GM18870 (cell line): ENCODE data around the gene PCDHGA7.
"Not testable (repeated sequence)": the region's sequence is repeated elsewhere in the genome, so short reads cannot be mapped to it uniquely, and the experiment has no call there.

Source experiments
- ATAC-seq: cut with Tn5 transposase; IDR thresholded peaks from one replicate; pipeline ENCODE4 v1.9.1; 2021; ENCODE audit warnings: moderate library complexity; ENCODE audit not compliant: unreplicated experiment

Gene PCDHGA7

GRCh38 chr5:141382469-141383294 is at the start of gene PCDHGA7:
TSS of gene PCDHGA7 (plus strand) at chr5:141382742. CDS start at chr5:141382900, 158 bp downstream.
- ATAC-seq, result no peak

DNA sequence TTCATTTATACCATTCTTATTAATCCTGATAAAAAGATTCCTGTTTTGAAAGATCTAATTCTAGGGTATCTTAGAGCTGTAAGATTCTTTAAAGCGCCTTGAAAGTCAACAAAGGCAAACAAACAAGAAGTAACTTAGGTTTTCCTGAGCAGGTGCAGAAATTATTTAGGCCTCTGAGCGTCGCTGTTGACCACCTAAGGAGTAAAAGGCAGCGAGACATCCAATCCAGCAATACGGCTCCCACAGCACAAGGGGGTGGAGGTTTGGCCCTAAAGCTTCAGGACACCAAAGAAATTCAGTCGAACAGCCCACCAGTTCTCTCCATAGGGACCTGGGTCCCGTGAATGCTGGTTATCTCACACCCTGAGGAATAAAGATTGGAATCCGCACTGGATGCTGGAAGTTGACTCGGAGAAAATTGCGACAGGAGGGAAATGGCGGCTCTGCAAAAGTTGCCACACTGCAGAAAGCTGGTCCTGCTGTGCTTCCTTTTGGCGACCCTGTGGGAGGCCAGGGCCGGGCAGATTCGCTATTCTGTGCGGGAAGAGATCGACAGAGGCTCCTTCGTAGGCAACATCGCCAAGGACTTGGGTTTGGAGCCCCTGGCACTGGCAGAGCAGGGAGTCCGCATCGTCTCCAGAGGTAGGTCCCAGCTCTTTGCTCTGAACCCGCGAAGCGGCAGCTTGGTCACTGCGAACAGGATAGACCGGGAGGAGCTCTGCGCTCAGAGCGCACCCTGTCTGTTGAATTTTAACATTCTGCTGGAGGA is 43.8 kb upstream of the PCDHGA7 start, which contains the start of gene PCDHGA2:
TSS of gene PCDHGA2 (plus strand) at position 223 of the 769 bp plus-strand sequence.
- ATAC-seq, result no peak

DNA sequence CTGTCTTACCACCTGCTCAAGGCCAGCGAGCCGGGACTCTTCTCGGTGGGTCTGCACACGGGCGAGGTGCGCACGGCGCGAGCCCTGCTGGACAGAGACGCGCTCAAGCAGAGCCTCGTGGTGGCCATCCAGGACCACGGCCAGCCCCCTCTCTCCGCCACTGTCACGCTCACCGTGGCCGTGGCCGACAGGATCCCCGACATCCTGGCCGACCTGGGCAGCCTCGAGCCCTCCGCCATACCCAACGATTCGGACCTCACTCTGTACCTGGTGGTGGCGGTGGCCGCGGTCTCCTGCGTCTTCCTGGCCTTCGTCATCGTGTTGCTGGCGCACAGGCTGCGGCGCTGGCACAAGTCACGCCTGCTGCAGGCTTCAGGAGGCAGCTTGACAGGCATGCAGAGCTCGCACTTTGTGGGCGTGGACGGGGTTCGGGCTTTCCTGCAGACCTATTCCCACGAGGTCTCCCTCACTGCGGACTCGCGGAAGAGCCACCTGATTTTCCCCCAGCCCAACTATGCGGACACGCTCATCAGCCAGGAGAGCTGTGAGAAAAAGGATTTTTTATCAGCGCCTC is 41.7 kb upstream of the PCDHGA7 start:
- not testable (repeated sequence) for ATAC-seq

- no peak for ATAC-seq
Measured at GRCh38 chr5:141342773-141343172, 39.8 kb upstream of the PCDHGA7 start.

DNA sequence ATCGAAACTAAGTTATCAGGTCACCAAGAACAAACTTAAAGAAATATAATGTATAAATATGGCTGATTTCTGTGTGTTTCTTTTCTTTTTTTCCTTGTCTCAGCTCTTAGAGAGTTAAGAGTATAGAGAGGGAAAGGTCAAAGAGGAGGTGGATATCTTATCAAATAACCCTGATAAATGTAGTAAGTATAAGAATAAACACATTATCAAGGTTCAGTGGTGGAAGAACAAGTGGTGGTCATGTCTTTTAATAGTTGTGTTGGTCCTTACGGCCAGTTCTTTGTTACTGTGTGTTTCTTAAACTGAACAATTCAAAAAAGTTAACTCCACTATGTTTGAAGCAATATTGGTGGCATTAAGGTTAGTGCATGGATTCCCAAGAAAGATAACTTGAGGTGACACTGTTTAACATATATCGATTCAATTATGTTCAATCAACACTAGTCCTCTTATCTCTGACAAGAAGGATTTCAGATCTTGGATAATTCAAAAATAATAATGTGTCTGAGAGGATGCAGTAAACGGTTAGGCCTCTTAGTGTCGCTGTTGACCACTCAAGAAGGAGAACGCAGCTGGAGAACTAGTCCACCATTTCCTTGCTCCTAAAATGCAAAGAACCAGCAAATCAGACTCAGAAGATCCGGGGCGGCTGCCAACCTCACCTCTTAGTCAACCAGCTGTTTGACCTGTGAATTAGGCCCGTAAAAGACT is 39.1 kb upstream of the PCDHGA7 start, which contains the start of gene PCDHGA3:
TSS of gene PCDHGA3 (plus strand) at position 588 of the 711 bp plus-strand sequence. CDS start 205 bp downstream, outside the sequence.
- ATAC-seq, result no peak

GRCh38 chr5:141343953-141344463 is 38.5 kb upstream of the PCDHGA7 start:
- no peak for ATAC-seq

DNA sequence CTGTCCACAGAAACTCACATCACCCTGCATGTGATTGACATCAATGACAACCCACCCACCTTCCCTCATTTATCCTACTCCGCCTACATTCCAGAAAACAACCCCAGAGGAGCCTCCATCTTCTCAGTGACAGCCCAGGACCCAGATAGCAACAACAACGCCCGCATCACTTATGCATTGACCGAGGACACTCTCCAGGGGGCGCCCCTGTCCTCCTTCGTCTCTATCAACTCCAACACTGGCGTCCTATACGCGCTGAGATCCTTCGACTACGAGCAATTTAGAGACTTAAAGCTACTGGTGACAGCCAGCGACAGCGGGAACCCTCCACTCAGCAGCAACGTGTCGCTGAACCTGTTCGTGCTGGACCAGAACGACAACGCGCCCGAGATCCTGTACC is 37.2 kb upstream of the PCDHGA7 start:
- no peak for ATAC-seq

DNA sequence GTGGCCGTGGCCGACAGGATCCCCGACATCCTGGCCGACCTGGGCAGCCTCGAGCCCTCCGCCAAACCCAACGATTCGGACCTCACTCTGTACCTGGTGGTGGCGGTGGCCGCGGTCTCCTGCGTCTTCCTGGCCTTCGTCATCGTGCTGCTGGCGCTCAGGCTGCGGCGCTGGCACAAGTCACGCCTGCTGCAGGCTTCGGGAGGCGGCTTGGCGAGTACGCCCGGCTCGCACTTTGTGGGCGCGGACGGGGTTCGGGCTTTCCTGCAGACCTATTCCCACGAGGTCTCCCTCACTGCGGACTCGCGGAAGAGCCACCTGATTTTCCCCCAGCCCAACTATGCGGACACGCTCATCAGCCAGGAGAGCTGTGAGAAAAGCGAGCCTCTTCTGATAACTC is 36.5 kb upstream of the PCDHGA7 start:
- ATAC-seq, result not testable (repeated sequence)

- no peak for ATAC-seq
Measured at GRCh38 chr5:141349917-141350619, 32.5 kb upstream of the PCDHGA7 start, which contains the start of gene PCDHGB1. TSS of gene PCDHGB1 (plus strand) at chr5:141350099. CDS start at chr5:141350261, 162 bp downstream.

GRCh38 chr5:141351591-141351990 is 31.0 kb upstream of the PCDHGA7 start:
- no peak for ATAC-seq

GRCh38 chr5:141354900-141355469 is 27.6 kb upstream of the PCDHGA7 start, which contains the start of gene PCDHGA4:
TSS of gene PCDHGA4 (plus strand) at chr5:141355021. CDS start at chr5:141355108, 87 bp downstream.
- ATAC-seq, result no peak

DNA sequence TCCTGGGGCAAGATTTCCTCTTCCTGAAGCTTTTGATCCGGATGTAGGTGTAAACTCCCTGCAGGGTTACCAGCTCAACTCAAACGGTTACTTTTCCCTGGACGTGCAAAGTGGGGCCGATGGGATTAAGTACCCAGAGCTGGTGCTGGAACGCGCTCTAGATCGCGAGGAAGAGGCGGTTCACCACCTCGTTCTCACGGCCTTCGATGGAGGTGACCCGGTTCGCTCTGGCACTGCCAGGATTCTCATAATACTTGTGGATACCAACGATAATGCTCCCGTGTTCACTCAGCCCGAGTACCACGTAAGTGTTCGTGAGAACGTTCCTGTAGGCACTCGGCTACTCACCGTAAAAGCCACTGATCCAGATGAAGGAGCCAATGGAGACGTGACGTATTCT is 26.9 kb upstream of the PCDHGA7 start:
- ATAC-seq, result no peak

DNA sequence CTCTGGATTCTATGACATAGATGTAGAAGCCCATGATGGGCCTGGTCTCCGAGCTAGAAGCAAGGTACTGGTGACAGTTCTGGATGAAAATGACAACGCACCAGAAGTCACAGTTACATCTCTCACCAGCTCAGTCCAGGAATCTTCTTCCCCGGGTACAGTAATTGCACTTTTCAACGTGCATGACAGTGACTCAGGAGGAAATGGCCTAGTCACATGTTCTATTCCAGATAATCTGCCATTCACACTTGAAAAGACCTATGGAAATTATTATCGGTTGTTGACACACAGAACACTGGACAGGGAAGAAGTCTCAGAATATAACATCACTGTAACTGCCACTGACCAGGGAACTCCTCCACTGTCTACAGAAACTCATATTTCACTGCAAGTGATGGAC is 26.4 kb upstream of the PCDHGA7 start:
- no peak for ATAC-seq

DNA sequence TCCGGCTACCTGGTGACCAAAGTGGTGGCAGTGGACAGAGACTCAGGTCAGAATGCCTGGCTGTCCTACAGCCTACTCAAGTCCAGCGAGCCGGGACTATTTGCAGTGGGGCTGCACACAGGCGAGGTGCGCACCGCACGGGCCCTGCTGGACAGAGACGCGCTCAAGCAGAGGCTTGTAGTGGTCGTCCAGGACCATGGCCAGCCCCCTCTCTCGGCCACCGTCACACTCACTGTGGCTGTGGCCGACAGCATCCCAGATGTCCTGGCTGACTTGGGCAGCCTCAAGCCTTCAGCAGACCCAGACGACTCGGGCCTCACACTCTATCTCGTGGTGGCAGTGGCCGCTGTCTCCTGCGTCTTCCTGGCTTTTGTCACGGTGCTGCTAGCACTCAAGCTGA is 25.6 kb upstream of the PCDHGA7 start:
- no peak for ATAC-seq

- peak; percentile 61 for ATAC-seq
Measured at GRCh38 chr5:141359790-141360426, 22.6 kb upstream of the PCDHGA7 start, which contains the start of gene PCDHGB2. TSS of gene PCDHGB2 (plus strand) at chr5:141359994. CDS start at chr5:141360136, 142 bp downstream.

DNA sequence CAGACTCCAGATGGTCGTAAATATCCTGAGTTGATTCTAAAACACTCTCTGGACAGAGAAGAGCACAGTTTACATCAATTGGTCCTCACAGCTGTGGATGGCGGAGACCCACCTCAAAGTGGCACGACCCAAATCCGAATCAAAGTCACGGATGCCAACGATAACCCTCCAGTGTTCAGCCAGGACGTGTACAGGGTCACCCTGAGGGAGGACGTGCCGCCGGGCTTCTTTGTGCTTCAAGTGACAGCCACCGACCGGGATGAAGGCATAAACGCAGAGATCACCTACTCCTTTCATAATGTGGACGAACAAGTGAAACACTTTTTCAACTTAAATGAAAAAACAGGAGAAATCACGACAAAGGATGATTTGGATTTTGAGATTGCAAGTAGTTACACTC is 21.9 kb upstream of the PCDHGA7 start:
- ATAC-seq, result no peak

DNA sequence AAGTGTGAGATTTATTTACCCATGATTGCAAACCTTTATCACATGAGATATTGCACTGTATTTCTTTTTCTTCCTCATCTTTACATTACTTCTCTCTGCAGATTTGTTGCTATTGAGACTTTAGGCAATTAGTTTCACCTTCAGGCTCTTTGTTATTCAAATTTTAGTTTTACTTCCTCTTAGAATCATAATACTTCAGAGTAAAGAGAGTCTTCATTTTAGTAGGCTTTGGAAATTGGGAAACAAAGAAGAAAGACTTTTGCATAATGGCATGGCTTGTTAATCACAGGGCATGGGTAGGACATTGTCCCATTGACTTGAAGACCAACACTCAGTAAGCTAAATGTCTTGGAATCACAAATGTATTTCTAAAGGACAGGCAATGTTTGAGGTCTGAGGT is 19.8 kb upstream of the PCDHGA7 start:
- ATAC-seq, result no peak

- no peak for ATAC-seq
Measured at GRCh38 chr5:141363952-141364660, 18.4 kb upstream of the PCDHGA7 start, which contains the start of gene PCDHGA5. TSS of gene PCDHGA5 (plus strand) at chr5:141364162. CDS start at chr5:141364331, 169 bp downstream.
